ENCODE results near the gene C22orf15.

- TF ChIP-seq, protein P1, sequence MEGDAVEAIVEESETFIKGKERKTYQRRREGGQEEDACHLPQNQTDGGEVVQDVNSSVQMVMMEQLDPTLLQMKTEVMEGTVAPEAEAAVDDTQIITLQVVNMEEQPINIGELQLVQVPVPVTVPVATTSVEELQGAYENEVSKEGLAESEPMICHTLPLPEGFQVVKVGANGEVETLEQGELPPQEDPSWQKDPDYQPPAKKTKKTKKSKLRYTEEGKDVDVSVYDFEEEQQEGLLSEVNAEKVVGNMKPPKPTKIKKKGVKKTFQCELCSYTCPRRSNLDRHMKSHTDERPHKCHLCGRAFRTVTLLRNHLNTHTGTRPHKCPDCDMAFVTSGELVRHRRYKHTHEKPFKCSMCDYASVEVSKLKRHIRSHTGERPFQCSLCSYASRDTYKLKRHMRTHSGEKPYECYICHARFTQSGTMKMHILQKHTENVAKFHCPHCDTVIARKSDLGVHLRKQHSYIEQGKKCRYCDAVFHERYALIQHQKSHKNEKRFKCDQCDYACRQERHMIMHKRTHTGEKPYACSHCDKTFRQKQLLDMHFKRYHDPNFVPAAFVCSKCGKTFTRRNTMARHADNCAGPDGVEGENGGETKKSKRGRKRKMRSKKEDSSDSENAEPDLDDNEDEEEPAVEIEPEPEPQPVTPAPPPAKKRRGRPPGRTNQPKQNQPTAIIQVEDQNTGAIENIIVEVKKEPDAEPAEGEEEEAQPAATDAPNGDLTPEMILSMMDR (conservative IDR thresholded peaks at IDR 0.05), result no peak
- no peak for TF ChIP-seq EZH2 (IDR thresholded peaks at IDR 0.05; ENCODE audit: low read depth)
Measured at GRCh38 chr22:23745791-23746190, 17.0 kb upstream of the C22orf15 start.
